GM18499 (cell line): ENCODE measurements around the gene OR9I1.

Experiments used
- ATAC-seq: cut with Tn5 transposase; IDR thresholded peaks from one replicate; pipeline ENCODE4 v1.9.1; 2021; ENCODE audit warnings: moderate number of reproducible peaks; ENCODE audit not compliant: insufficient read depth, unreplicated experiment

Gene OR9I1

GRCh38 chr11:58125469-58125868 is at the start of gene OR9I1:
TSS of gene OR9I1 (minus strand) at chr11:58125530. CDS start at chr11:58119444, 6,086 bp downstream.
- no peak for ATAC-seq

DNA sequence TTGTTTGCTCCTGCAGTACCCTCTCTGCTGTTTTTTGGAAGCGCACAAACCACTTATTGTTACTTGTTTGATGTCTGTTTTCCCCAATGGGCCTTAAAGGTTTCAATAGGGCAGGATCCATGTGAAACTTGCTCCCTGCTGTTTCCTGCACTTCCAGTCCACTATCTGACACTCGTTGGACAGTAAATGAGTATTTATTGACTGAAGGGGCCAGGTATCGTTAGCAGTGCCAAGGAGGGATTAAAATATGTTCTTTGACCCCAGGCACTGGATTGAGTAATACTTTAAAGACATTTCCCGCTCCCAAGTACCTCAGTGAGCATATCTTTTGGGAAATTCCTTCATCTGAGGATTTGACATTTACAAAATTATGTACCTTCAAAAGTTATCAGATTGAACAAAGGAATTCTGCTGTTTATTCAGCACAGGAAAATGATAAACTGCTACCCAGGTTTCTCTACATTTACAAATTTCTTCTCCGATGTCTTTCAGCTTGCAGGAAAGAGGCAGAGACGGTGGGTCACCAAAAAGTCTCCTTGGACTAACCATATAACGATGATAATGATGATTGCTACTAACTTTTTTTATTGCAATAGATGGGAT is 40.3 kb upstream of the OR9I1 start:
- no peak for ATAC-seq

DNA sequence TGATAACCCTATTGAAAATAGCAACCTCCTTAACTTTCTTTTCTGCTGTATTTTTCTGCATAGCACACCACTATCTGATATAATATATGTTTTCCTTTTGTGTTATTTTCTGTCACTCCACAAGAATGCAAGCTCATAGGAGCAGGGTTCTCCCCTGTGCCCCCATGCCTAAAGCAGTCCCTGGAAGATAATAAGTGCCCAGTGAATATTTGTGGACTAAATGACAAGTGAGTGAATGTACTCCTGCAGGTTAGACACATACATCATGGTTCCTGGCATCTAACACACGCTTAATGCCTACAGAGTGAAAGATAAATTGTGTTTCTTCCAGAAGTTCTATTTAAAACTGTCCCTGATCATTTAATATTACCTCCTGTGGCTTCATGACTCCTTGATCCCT is 39.7 kb upstream of the OR9I1 start:
- ATAC-seq, result no peak

DNA sequence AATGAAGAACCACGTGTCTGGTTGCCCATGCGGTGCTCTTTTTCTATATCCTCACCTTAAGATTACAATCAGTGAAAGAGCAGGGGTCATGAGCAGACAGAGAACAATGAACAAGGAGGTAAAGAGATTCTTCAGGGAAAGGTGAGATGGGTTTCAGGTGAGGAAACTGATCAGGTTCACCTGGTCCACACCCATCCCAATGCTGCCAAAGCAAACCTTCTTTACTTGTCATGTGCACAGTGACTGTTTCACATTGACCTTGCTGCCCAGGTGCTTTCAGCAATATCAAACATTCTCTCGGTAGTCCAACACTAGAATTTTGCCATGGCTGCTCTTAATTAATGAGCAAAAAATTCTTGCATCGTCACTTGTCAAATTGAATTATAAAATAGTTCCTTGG is 39.1 kb upstream of the OR9I1 start:
- ATAC-seq, result no peak

- no peak for ATAC-seq
Measured at GRCh38 chr11:58152781-58153180, 27.5 kb upstream of the OR9I1 start.

GRCh38 chr11:58142761-58143160 is 17.4 kb upstream of the OR9I1 start:
- no peak for ATAC-seq

DNA sequence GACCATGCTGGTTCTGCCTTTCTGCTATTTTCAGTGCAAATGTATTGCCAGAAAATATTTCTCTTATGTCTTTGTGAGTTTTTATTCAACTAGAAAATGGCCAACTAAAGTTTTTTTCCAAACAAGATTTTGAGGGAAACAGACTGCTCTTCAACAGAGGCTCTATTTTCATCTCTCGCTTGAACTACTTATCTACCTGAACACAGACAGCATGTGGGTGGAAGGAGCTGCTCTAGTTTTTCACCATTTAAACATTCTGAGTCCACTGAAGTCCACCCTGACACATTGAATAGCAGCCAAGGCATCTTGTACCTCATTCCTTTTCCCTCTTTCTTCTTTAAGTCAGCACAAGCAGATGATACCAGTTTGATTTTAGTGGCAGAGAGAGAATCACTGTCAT is 9.8 kb upstream of the OR9I1 start:
- no peak for ATAC-seq

GRCh38 chr11:58134151-58134550 is 8.8 kb upstream of the OR9I1 start:
- no peak for ATAC-seq

DNA sequence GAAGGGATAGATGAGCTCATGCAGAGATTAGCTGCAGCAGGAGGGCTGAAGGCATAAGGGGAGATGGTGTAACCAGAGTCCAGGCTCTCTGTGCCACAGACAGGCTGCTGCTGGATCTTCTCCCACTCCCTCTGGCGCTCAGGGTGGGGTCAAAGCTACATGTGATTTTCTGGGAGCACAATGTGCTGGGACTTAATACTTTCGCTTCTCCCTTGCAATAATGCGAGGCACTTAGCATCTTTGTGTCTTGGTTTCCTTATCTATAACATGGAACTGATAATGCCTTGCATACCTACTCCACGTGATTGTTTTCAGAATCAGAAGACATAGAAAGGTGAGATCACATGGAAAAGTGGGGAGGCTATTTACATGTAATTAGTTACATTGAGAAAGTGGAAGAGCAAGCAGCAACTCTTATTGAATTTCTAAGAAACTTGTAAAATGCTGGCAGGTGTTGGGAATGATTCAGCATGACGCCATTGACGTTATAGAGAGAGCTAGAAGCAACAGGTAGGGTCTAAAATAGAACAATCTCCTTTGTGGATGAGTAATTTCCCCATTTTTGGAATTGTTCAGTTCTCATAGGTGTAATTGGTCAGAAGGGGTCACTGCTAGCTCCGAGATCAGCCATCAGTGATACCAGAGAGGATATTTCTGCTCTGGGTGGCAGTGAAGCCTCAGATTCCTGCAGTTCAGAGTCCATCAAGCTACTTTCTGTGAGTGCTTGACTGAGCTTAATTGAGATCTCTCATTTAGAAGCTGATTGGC is 8.2 kb upstream of the OR9I1 start:
- no peak for ATAC-seq

DNA sequence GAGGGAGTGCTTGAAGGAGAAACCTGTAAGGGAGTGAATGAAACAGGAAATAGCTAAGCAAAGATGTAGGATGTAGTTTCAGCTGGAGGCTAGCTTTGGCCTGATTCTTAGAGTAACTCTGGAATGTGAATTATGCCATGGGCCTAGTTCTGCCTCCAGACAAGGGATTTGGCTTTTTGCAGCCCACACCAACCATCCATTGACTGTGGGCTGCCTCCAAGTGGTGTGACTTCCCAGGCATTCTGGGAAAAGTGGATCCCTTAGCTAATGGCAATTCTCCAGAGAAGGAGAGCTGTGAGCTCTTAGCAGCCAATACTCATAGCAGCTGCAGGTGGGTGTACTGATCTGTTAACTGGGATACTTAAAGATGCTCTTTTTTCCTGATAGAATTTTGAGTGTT is 2.0 kb upstream of the OR9I1 start:
- no peak for ATAC-seq

DNA sequence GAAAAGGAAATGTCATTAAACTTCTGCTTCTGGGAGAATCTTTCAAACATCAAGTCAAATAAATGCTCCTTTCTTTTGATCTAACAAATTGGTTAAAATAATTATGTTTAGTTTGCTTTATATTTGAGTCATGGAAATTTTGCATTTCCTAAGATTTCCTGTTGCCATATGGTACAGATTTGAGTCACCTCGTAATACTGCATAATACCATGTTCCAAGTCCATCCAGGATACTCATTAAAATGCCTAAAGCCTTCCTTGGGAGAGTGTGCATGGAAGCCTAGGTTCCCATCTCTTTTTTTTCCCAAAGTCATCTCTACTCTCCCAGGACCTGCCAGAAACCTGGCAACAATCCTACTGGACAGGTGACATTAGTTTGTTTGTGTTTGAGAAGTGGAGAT is 4.2 kb downstream of the OR9I1 start:
- ATAC-seq, result no peak

- no peak for ATAC-seq
Measured at GRCh38 chr11:58097437-58097836, 27.9 kb downstream of the OR9I1 start.

DNA sequence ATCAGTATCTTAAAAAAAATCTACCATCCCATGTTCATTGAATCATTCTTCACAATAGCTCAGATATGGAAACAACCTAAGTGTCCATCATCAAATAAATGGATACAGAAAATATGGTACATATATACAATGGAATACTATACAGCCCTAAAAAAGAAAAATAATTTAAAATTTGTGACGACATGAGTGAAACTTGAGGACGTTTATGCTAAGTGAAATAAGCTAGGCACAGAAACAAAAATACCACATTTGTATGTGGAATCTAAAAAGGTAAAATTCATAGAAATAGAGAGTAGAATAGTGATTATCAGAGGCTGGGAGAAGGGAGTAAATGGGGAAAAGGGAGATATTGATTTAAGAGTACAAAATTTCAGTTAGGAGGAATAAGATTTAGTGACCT is 38.8 kb downstream of the OR9I1 start:
- ATAC-seq, result no peak

- no peak for ATAC-seq
Measured at GRCh38 chr11:58075781-58076180, 49.5 kb downstream of the OR9I1 start.

DNA sequence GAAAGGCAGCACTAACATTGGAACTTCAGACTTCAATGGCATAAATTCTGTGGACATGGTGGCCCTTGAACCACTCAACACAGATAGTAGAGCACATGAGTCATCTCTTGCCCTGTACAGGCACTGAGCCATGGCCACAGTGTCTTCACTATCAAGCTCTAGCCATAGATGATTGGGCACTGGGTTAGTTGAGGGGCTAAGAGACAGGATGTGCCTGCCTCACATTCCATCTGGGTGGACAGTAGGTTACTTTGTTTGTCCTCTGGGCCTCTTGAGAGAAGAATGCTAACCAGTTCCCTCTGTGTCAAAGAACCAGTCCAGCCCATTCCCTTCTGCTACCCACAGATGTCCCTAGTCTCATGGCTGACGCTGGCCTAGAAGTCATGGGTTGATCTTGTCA is 54.7 kb downstream of the OR9I1 start:
- ATAC-seq, result no peak

DNA sequence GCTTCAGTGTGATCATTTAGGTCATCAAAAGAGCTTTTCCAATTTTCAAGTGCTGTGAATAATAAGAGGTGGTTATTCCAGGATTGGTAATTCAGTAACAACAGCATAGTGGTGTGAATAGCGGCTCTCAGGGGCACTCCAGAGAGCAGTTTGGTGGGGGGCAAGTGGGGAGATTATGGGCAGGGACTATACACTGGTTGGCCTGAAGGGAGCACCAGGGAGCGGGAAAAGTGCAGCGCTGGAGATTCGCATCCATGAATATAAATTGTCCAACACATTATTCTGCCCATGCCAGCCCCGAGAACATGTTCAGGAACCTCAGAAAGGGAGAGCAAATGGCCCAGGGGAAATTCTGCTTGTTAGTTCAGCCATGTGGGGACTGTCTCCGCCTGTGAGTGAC is 56.7 kb downstream of the OR9I1 start:
- no peak for ATAC-seq

DNA sequence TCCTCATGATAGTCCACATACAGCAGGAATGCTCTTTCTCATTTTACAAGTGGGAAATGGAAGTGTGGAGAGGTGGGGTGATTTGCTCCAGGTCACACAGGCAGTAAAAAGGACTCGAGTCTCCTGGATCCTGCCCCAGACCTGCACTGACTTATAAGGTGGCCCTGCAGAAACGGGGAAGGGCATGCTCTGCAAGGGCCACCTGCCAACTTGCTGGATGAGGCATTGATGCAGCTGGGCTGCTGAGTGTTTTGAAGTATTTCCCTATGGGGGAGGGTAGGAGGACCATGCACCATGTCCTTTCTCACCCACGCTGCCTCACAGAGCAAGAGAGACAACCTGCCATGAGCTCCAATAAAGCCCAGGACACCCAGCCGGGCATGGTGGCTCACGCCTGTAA is 57.6 kb downstream of the OR9I1 start:
- ATAC-seq, result no peak
